Hippocampal formation (tissue), 2 donors: Measurements from ENCODE around the gene SMAD2.
A peak's percentile ranks its signal among the peaks of the same experiment; 100 is the strongest.

Source experiments
- DNase-seq, 2 donors: peaks; one replicate each; lab custom pipeline; 2025; lab: John Stamatoyannopoulos, UW

The SMAD2 gene

GRCh38 chr18:47932190-47932589, 1.7 kb upstream of the SMAD2 start:
- DNase-seq = no peak

- no peak for DNase-seq
Observed at GRCh38 chr18:47931718-47932103, 1.3 kb upstream of the SMAD2 start.

- DNase-seq = peak; percentile 95 to 97
Observed at GRCh38 chr18:47930931-47931717, 665 bp upstream of the SMAD2 start.

GRCh38 chr18:47929681-47930198, 719 bp downstream of the SMAD2 start:
- peak in 1 of 2 donors; percentile 49 for DNase-seq

GRCh38 chr18:47928466-47928865, 2.0 kb downstream of the SMAD2 start:
- no peak for DNase-seq

- no peak for DNase-seq
Observed at GRCh38 chr18:47926101-47926850, 4.2 kb downstream of the SMAD2 start.

GRCh38 chr18:47919916-47920315, 10.5 kb downstream of the SMAD2 start:
- no peak for DNase-seq

- DNase-seq = no peak
Observed at GRCh38 chr18:47917923-47918610, 12.4 kb downstream of the SMAD2 start.

GRCh38 chr18:47915930-47916329, 14.5 kb downstream of the SMAD2 start:
- DNase-seq = no peak

DNA sequence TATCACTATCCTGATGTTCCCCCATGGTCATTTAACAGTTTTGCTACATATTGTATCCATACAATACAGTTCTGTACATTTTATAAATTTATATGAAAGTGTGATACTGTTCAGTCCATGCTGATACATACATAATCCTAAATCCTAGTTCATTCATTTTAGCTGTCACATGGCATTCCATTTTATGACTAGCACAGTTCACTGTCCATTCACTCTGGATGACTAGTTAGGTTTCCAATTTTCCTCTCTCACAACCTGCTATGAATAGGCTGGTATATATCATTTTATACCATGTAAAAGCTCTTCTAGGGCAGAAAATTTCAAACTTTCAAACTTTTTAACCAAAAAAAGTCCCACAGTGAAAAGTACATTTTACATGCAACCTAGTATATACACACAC, 15.2 kb downstream of the SMAD2 start:
- DNase-seq = no peak

- no peak for DNase-seq
Observed at GRCh38 chr18:47912794-47913585, 17.5 kb downstream of the SMAD2 start.

DNA sequence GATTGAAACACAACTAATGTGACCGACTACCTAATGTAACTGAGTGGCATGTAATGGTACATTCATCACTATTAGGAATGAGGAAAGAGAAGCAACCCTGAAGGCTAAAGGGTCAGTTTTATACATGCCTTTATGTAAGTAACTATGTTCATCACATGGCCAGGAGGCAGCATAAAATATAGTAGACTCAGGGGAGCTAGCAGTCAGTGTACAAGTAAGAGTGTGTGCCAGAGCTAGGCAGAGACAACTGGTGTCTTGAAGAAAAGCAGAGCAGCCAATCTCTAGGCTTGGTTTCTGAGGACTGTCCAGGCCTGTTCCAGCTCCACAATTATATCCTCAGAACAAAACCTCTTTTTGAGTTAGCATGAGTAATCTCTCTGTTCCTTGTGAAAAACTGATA, 18.1 kb downstream of the SMAD2 start:
- DNase-seq = peak; percentile 22 to 24

DNA sequence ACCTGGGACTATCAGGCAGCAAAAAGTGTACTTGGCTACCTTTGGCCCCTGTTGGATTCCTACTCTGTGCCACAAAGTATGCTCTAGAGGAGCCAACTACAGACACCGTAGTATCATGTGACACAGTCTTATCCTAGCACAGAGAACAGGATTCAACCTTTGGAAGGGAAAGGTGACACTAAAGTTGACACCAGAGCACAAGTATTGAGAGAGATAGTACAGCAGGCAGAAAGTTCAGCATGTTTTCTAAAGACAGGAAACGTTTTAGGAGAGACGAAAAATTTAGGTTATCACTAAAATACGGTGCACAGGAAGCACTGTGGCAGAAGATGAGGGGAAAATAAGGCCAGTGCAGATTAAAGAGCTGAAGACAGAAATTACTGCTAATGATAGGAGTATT, 18.6 kb downstream of the SMAD2 start:
- no peak for DNase-seq

GRCh38 chr18:47909484-47909883, 21.0 kb downstream of the SMAD2 start:
- DNase-seq = no peak

DNA sequence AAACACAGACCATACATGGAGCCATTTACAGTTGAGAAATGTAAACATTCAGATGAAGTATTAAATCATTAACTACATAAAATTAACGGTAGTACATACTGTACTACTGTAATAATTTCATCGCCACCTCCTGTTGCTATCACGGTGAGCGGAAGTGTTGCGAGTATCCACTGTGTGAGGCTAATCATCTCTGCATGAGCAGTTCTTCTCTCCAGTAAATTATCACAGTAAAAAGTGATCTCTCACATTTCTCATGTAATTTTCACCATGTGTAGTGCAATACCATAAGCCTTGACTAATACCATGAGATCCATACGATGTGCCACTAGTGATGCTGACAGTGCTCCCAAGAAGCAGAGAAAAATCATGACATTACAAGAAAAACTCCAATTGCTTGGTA, 21.9 kb downstream of the SMAD2 start:
- DNase-seq = no peak

DNA sequence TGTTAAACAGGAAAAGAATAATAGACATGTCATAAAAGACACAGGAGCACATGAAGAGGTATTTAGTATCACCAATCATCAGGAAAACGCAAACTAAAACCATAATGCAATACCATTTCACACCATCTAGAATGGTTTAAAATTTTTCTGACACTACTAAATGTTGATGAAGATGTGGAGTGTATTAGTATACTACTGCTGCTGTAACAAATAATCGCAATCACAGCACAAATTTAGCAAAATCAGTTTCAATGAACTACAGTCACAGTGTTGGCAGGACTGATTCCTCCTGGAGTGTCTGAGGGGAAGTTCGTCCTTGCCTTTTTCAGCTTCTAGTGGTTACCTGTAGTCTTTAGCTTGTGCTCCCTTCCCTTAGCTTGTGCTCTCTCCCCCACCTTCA, 24.1 kb downstream of the SMAD2 start:
- DNase-seq = no peak

DNA sequence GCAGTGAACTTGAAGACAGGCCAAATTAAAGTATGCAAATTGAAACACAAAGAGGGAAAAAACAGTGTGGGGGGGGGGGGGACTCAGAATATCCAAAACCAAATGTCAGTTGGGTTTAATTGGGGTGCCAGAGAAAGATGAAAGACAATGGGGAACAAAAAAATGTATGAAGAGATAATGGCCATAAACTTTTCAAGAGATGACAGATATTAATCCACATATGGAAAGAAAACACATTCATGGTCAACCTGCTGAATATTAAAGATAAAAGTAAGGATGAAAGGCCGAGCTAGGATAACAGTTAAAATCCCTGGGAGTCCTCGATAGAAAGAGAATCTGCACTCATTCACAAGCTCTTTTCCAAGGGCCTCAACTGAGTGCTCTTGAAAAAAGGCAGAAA, 26.6 kb downstream of the SMAD2 start:
- DNase-seq = no peak

DNA sequence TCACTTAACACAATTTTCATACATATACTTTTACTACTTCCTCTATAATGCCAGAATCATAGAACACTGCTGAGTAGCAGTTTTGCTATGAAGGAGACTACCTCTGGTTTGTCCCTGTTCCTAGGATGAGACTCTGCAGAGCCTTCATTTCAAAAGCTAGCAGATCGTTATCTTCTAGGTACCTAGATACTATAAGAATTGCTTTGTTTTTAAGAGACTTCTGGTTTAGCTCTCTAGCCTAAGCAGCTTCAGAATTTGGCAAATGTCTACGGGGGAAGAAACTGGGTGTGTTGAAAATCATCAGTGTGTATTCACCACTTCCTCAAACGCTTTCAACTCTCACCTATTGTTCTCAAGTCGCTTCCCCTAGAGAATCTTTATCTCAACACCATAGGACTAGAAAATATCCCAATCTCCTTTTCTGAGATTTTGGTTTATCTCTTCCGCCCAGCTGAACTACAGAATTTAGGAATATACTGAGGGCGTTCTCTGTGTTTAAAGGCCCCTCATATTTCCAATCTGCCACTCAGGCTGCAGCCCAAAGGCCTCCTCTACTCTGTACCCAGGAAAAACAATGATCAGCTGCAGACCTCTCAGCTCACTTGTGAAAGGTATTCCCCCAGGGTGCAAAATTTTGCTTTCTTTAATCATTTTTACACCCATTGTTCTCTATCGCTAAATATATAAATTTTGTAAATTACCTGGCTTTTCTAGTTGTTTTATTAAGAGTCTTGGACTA, 28.7 kb downstream of the SMAD2 start:
- DNase-seq = no peak

GRCh38 chr18:47899107-47899840, 31.2 kb downstream of the SMAD2 start:
- no peak for DNase-seq

GRCh38 chr18:47898696-47899095, 31.8 kb downstream of the SMAD2 start:
- no peak for DNase-seq
